ENCODE measurements around the gene LIMCH1.

- TF ChIP-seq, protein P1, sequence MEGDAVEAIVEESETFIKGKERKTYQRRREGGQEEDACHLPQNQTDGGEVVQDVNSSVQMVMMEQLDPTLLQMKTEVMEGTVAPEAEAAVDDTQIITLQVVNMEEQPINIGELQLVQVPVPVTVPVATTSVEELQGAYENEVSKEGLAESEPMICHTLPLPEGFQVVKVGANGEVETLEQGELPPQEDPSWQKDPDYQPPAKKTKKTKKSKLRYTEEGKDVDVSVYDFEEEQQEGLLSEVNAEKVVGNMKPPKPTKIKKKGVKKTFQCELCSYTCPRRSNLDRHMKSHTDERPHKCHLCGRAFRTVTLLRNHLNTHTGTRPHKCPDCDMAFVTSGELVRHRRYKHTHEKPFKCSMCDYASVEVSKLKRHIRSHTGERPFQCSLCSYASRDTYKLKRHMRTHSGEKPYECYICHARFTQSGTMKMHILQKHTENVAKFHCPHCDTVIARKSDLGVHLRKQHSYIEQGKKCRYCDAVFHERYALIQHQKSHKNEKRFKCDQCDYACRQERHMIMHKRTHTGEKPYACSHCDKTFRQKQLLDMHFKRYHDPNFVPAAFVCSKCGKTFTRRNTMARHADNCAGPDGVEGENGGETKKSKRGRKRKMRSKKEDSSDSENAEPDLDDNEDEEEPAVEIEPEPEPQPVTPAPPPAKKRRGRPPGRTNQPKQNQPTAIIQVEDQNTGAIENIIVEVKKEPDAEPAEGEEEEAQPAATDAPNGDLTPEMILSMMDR (optimal IDR thresholded peaks at IDR 0.05 in 1 of 3, IDR thresholded peaks at IDR 0.05 in 1 of 3, conservative IDR thresholded peaks at IDR 0.05 in 1 of 3; ENCODE audit: extremely low read depth in 1 of 3, insufficient read depth in 2 of 3, low read length in 3 of 3): no peak
- TF ChIP-seq EZH2 (IDR thresholded peaks at IDR 0.05; ENCODE audit: low read length): no peak
Observed at GRCh38 chr4:41551536-41551935, 13.6 kb downstream of the LIMCH1 start.

All from keratinocyte (primary cell).